CD4-positive, alpha-beta T cell treated with Interleukin-10 for 1 hour (primary cell): ENCODE measurements around the gene CCL11.

Source experiments
- DNase-seq: peaks from one replicate; pipeline ENCODE4 v3.0.0-alpha.2; 2020

The CCL11 gene

DNA sequence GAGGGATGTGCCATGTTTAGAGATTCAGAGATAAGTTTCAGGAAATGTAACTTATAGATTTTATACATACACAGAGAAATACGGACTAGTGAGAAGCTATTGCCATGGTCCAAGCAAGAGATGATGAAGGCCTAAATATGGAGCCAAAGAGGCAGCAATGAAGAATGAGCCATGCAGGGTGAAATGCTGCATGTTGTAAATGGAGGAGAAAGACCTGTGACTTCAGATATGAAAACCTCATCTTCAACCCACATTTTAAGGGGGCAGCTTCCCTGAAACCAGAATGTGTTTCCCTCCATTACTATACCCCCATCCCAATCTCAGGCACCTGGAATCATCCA lies 27.6 kb upstream of the CCL11 start:
- no peak for DNase-seq

DNA sequence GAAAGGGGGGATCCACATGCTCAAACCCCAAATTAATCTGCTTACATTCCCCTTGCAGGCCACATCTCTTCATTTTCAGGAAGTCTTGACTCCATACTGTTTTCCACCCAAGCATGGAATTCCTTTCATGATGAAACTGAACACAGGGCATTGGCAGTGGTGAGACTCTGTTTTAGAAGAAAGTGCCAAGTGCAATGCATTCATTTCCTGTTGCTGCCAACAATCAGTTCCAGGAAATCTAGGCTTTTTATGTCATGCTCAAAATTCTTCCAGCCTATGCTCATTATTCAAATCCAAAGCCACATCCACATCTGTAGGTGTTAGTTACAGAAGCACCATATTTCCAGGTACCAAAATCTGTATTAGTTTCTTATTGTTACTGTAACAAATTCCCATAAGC lies 26.4 kb upstream of the CCL11 start:
- DNase-seq: no peak

DNA sequence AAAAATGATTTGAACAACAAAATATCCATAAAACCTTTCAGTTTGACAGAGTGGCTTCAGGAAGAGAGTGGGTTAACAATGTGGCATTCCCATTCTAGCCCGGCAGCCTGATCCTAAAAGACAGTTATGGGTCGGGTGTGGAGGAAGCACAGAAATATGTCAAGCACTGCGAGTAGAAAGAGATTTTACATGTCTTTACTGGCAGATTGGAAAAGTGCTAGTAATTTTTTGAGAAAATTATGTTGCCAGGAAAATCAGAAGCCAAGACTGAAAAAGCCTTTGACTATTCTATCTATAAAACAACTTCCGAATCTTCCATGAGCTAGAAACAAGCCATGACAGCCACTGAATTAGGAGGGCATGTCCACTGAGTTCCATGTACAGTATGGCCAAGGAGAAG lies 24.7 kb upstream of the CCL11 start:
- no peak for DNase-seq

DNA sequence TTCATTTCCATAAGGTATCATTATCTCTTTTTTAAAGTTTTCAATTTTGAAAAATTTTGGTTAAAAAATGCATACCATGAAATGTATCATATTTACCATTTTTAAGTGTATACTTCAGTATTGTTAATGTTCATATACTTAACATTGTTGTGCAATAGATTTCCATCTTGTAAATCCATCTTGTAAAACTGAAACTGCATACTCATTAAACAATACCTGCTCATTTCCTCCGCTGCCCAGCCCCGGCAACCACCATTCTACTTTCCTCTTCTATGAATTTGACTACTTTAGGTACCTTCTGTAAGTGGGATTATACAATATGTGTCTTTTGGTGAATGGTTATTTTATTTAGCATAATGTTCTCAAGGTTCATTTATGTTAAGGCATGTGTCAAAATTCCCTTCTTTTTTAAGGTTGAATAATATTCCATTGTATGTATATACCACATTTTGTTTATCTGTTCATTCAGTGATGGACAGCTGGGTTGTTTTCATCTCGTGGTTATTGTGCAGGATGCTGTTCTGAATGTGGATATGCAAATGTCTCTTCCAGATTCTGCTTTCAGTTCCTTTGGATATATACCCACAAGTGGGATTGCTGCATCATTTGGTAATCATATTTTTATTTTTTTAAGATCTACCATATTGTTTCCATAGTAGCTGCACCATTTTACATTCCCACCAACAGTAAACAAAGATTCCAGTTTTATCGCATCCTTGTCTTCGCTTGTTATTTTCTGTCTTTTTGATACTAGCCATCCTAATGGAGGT lies 23.8 kb upstream of the CCL11 start:
- DNase-seq: no peak

DNA sequence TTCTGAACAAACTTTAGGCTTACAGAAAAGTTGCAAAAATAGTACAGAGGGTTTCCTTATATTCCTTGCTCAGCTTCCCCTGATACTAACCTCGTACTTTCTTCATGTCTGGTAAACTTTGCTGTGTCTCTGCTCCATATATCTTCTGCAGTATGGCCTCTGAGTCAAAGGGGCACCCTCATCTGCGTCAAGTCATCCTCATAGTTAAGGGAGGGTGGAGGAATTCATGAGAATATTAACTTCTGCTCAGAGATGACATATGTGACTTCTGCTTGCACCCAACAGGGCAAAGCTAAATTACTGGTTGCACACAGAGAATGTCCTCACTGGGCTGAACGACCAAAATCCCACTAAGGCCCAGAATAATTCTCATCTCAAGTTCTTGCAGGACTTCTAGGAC lies 19.8 kb upstream of the CCL11 start:
- DNase-seq: no peak

DNA sequence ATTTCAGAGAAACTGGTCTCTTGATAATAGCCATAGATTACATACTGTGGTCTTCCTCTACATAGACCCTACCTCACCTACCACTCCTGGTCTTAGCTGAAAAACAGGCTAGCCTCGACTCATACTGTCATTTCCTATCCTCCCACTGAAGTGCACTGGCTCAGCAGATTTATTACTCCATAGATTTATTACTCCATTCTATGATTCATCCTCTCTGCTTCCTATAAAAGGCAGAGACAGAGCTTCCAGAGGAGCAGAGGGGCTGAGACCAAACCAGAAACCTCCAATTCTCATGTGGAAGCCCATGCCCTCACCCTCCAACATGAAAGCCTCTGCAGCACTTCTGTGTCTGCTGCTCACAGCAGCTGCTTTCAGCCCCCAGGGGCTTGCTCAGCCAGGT lies 15.6 kb upstream of the CCL11 start, which contains the start of gene CCL7:
Gene CCL7 (plus strand): TSS at position 253 of the 400 bp plus-strand sequence. CDS start 70 bp downstream, at position 323.
- DNase-seq: no peak

DNA sequence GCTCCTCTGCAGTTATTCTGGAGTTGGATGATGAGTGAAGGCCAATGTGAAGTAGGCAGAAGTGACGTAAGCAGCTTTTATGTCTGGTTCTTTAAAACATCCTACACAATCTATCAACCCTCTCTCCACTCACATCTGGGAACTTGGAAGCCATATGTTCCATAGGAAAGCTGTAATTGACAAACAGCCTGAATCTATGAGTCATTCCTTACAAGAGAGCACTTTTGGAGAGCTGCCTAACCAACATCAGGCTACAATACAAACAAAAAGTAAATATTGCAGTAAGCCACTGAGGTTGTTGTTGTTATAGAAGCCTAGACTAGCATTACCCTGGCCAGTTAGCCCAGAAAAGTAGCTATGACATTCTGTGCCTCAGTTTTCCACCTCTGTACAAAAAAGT lies 9.7 kb upstream of the CCL11 start:
- DNase-seq: no peak

DNA sequence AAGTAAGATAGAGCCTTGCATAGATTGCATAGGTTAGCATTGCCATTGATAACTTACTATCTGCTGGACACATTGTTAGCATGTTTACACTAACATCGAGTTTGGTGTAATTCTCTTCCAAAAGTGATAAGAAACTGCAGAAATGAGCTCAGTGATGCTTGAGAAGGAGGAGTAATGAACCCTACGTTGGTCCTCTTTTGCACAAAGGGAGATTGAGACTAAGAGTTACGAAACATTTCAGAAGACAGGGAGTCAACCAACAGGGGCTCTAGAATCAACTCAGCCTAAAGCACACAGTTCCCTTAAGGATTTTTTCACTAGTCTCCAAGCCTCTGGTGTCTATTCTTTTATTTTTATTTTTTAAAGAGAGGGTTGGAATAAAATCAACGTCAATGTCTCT lies 8.7 kb upstream of the CCL11 start:
- DNase-seq: no peak

DNA sequence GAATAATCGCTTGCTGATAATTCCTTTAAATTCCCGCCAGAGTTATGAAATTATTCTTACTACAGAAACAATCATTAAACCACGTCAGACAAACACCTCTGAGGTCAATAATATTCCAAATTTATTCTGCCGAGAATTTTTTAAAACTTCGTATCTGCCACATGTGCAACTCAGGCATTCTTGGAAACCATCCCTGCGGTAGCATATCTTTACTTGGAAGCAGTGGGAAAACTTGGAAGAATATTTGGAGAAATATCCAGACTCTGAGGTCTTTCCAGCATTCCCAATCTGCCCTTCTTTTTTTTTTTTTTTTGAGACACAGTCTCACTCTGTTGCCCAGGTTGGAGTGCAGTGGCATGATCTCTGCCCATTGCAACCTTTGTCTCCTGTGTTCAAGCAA lies 2.0 kb upstream of the CCL11 start:
- DNase-seq: no peak

DNA sequence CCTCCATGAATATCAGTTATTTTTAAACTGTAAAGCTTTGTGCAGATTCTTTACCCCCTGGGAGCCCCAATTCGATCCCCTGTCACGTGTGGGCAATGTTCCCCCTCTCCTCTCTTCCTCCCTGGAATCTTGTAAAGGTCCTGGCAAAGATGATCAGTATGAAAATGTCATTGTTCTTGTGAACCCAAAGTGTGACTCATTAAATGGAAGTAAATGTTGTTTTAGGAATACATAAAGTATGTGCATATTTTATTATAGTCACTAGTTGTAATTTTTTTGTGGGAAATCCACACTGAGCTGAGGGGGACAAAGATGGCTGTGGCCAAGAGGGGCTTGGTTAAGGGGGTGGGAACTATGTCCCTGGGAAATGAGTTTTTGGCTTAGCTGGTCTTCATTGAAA lies 2.3 kb downstream of the CCL11 start:
- no peak for DNase-seq

DNA sequence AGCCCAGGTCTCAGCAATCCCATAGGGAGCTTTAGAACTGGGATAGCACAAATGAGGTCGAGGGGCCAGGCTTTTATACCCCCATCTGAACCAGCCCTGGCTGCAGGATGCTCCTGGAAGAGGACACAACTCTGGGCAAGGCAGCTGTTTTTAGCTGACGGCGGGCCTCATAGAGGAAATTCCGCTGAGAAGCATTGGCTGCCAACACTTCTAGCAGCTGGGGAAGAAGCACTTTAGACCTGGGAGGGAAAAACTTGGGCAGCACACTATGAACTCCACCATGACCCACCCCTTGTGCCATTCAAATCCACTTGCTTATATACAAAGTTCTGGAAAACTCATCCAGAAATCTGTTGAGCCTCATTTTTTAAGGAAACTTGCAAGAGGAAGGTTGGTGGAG lies 5.0 kb downstream of the CCL11 start:
- no peak for DNase-seq

DNA sequence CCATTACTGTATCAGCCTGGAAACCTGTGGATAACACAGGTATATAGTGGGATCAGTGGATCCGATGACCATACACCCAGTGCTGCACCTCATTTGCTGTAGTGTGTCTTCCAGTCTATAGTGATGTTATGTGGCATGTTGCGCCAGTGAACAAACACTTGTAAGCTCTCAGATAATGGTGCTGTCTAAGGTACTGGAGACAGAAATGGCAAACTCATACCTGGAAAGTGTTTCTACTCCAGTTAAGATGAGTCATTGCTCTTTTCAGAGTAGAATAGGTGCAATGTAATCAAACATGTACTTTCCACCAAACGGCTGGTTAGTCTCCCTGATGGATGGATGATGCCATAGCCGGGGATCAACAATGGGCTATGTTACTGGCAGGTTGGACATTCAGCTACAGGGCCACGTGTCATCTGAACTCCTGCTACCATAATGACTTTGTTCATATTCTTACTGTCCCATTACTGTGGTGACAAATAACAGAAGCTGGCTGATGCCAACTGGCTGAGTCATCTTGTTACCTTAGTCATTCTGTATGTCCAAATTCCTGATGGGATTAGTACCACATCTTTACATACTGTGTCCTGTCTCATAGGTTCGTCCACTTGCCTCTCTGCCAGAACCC lies 6.3 kb downstream of the CCL11 start:
- no peak for DNase-seq

DNA sequence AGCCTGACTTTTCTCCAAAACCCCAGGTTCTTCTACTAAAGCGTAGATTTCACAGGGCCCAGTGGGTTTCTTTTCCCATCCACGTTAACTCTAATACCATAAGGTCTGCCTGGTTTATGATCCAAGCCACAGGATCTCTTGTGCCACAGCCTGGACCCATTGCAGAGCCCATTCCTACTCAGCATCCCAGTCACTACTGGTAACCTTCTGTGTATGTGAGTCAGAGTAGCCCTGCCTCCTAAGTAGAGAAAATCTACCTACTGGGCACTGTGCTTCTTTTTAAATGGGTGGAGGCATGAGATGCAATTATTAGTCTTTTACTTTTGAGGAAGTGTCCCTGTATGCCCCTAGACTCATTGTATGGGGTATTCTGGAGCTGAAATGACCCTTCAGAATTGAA lies 13.5 kb downstream of the CCL11 start:
- DNase-seq: no peak

DNA sequence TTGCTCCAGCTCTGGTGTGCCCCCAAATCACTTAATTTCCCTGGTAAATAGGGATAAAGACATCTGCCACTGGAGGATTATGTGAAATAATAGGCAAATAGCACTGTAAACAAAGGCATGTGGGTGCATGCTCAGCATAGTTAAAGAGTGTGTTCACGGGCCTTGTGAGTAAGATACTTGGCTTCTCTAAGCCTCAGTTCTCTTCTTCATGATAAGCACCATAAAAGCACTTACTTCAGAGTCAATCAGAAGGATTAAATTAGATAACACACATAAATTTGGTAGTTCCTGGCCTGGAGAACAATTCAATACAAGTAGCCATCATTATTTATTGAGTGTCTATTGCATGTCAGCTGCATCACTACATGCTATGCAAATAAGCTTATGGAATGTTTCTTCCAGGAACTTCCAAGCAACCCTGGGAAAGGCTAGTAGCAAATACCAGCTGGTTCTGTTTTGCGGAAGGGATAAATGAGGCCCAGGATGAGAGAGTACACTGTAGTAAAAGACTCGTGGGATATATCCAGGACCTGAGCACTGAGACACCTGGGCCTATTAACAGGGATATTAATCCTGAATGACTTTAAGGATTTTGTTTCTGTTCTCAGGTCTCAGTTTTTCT lies 14.5 kb downstream of the CCL11 start:
- no peak for DNase-seq

DNA sequence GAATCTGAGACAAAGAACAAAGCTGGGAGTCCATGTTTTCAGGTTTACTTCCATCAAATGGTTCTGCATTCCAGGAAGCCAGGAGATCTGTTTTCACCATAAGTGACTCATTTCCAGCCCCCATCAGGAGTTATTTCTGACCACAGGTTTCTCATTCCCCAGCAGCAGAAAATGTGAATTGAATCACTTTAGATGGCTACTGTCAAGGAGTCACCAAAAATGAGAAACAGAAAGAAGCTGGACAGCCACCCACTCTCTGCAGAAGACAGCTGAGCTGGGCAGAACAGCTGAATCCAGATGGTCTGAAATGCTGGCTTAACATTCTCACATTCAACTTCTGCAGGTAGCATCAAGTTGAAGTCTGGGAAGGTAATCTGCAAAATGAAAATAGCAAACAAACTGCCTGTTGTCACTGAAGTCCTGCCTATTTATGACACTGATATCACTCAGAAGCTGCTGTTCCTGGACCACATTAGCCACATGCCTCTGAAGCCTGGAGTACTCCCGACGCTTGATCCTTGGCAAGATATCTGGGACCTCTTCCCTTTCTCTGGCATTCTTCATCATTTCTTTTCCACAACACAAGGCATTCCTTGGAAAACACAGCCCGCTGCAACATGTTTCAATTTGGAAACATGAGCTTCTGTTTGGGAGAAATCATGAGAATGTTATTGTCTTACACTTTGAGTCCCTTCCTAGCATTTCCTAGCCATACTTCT lies 15.3 kb downstream of the CCL11 start:
- no peak for DNase-seq

DNA sequence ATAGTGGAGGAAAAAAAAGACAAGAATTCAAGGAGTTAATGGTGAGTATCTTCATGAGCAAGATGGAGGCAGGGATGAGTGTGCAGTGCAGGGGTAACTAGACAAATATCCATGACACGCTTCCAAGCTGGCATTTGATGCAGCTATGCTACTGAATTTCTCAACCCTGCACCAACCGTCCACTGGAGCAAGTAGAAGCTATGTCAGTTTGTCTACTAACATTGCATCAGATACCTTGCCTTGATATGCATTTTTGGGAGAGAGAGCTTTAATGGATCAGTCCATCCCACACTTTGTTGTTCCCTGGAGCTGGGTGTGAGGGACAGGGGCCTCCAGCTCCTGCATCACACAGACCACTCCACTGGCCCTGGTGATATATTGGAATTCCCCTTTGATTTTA lies 16.4 kb downstream of the CCL11 start:
- no peak for DNase-seq

DNA sequence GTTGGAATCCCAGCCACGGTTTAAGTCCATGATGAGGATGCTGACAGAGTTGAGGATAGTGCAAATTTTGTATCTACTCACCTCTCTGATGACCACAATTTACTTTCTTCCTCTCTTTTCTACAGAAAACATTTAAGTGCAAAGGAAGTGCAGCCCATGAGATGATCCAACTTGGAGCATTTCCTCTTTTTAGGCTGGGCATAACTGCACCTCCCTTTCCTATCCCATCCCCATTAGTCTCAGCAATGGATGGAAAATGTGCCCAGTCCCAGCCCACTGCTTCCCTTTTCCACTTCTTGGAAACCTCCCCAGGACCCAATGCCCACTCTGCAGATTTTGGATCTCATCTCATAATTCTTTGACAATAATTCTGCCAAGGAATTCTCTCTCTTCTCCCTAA lies 17.1 kb downstream of the CCL11 start:
- DNase-seq: no peak

DNA sequence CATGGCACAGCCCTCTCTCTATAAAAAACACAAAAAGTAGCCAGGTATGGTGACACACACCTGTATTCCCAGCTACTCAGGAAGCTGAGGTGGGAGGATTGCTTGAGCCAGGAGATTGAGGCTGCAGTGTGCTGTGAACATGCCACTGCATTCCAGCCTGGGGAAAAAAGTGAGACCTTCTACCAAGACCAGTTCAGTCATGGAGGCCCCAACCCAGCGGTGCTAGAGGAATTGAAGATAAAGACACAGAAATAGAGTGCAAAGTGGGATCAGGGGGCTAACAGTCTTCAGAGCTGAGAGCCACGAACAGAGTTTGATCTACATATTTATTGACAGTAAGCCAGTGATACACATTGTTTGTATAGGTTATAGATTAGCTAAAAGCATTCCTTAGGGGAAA lies 18.1 kb downstream of the CCL11 start:
- no peak for DNase-seq

DNA sequence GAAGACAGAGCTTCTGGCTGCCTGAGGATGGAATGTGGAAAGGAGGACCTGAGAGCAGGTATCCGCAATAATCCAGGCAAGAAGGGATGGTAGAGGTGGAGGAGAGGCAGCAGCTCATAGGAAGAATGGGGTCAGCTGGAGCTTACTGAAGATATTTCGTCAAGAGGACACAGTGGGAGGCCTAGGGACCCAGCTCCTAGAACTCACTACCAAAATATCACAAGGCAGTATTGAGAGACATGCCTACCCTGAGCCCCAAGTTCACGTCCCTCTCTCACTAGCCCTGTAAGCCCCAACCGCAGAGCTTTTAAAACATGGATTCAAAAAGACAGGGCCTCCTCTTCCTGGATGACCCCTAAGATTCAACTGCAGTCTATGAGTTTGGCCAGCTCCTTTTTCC lies 19.5 kb downstream of the CCL11 start:
- no peak for DNase-seq

DNA sequence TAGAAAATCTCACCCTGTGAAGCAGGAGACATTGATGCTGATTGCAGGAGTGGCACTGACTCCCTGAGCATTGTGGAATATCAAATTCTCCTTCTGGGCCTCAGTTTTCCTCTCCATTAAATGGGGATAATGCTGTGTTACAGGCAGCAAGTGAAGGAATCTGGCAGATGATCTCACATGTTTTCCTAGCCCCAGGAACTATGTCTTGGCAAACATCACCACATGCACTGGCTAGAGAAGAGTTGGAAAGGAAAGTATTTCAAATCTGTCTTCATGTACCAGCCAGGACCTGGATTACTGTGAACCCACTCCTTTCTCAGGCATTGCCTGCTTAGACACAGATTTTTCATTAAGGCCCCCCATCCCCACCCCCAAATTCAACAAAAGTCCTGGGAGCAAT lies 20.1 kb downstream of the CCL11 start:
- DNase-seq: no peak

DNA sequence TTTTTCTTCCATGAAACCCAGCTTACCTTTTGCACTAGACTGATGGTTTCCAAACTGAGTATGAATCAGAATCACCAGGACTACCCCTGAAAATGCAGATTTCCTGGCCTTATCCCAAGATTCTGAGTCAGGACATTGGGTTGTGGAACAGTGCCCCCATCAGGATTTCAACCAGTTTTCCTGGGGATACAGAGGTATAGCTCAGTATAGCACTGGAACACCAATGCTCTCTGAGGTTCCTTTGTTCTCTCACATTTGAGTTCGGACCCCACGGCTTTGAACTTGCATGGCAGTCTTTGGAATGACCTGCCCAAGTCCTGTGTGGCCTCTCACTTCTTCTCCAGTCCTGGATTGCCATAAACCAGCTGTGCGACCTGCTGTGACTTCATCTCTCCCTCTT lies 20.9 kb downstream of the CCL11 start:
- DNase-seq: no peak

DNA sequence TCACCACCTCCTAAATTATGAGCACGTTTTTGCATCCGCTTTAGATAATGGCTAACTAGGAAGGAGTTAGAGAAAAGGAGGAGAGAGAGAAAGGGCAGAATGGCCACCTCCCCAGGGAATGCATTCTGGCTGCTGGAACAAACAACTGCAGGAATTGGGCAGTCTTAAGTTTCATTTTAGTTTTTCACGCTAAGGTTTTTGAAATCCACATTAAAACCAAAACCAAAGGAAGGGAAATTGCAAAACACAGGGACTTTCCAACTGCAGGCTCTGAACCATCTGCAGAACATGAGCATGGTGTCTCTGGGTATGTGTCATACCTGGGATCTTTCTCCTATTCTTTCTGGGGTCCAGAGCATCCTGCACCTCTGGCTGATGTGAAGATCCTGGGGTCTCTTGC lies 21.6 kb downstream of the CCL11 start:
- DNase-seq: no peak

DNA sequence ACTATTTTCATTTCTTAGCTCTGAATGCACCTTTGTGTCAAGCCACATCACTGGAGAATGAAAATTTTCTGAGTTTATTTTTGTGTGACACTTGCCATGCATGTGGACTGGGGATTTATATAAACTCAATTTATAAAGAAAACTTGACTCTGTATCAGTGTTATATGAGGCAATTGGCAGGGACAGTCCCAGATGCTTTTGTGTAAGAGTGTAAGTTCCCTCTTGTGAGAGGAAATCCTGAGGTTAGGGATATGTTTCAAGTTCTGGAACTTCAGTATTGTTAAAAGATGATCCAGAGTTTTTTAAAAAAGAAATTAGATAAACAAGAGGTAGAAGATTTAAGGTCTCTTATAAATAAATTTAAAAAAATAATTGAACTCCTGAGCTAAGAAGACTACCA lies 22.8 kb downstream of the CCL11 start:
- no peak for DNase-seq

DNA sequence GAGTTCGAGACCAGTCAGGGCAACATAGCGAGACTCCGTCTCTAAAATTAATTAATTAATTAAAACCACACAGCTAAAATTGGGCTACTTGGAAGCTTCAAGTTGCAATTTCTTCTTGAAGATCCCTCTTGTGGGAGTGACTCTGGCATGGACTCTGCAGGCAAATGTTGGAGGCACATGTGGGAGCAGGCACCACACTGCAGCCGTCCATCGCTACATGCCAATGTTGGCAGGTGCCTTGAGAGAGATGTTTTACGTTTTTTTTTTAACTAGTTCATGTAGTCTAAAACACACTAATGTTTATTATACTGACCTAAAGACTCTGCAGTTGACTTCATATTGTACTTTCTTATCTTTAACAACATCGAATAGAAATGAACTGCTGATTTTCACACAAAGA lies 25.7 kb downstream of the CCL11 start:
- DNase-seq: no peak
